Right cardiac atrium (tissue), 5 donors: ENCODE measurements around the gene YKT6. TPM values are rescaled to one million over a fixed set of nuclear protein-coding genes. Genes with fewer than 3 reads are reported as not detected.

ENCODE experiments used
- ATAC-seq, 2 donors: fragments of 200-7000 bp; cut with Tn5 transposase; one replicate each; pipeline versions ENCODE4 v1.8.0 to v1.9.1; 2020; ENCODE audit warnings: moderate library complexity in 2 of 2, mild to moderate bottlenecking in 1 of 2
- DNase-seq, 3 donors: peaks; one replicate each; pipeline ENCODE4 v3.0.0-alpha.2; 2020
- H3K27ac ChIP-seq: one replicate; pipeline ENCODE4 v1.5.1; 2013; ENCODE audit warnings: mild to moderate bottlenecking, low read length, control low read depth, moderate library complexity
- H3K27me3 ChIP-seq: one replicate; pipeline ENCODE4 v1.6.1; 2013; ENCODE audit not compliant: control insufficient read depth, insufficient read depth
- H3K4me1 ChIP-seq: one replicate; pipeline ENCODE4 v1.6.1; 2013; ENCODE audit warnings: low read length; ENCODE audit not compliant: control insufficient read depth, insufficient read depth
- H3K4me3 ChIP-seq: one replicate; pipeline ENCODE4 v1.5.1; 2013; ENCODE audit warnings: low read length, control low read depth
- H3K9me3 ChIP-seq: one replicate; pipeline ENCODE4 v1.6.1; 2013; ENCODE audit warnings: low read length; ENCODE audit not compliant: control insufficient read depth
- WGBS: extraction: QIAGEN DNeasy Blood & Tissue Kit; methylation state at CpG from one replicate; pipeline ENCODE4 v1.1.7; 2013; 5-methylcytosine and 5-hydroxymethylcytosine counted together
- intact Hi-C, 4 donors: fragments of 100-400 bp; cut with DNase I; formaldehyde crosslinking; loops; one replicate each; pipeline versions ENCODE4 v1.11.0 to v1.14.0; 2022 to 2023
- polyA plus RNA-seq: library from polyadenylated mRNA; stranded (reverse); fragments of 200-250 nt; gene quantifications from one replicate; pipeline ENCODE4 v1.2.3, GENCODE V29; 2013
- total RNA-seq, 4 donors: library from RNA; stranded (reverse); fragmentation: NEBNext Ultra II Directional; extraction: Animal tissue kit (Norgen Biotek cat#: 25700); gene quantifications; one replicate each; pipeline ENCODE4 v1.2.1, GENCODE V29; 2021
- donor health status: healthy with polysubstance abuse.
- donor health status: DM: no; HTN: yes; CAD: no.
- donor health status: DM: no; HTN: no; CAD: no.
- donor health status: DM: no; HTN: yes; CAD: no; lungs with severe emphysema.
- donor health status: DM: yes; HTN: yes; CAD: no.

YKT6 gene
- total and polyA plus RNA-seq, 5 donors = 38.8 to 63.4 (median 51.8) TPM

DNA sequence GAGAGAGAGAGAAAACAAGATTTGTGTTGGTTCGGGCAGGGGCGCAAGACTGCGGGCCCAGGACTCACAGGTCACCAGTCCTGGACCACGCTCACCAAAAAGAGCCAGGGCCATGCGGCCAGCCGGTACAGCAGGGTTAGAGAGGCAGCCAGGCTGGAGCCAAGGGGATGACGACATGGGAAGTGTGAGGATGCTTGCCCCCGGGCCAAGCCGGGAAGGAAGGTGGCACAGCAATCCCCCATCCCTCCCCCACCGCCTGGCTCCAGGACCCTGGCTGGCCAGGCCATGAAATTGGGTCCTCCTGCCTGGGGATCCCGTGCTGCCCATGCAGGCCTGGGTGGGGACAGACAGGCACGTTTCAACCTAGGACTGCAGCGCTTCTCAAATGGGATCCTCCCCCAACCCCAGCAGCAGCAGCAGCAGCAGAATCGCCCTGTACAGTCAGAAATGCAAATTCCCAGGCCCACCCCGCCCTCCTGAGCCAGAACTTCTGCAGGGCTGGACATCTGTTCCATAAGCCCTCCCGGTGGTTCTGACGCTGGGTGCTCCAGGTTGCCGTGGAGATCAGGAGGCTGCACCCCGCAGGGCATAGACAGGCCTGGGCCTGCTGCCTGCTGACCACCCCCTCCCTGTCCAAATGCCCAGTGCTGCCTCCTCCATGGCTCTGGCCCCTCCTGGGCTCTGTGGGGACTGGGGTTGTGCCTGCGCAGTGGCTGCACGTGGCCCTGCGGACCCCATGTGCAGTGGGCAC is 35.0 kb downstream of the YKT6 start:
- Histone ChIP-seq H3K27ac (no peak overlapping the region), H3K9me3 (no peaks in the 10 kb centered on the region), H3K27me3 (no peaks in the 10 kb centered on the region), H3K4me3 (no peak overlapping the region), H3K4me1 (no peaks in the 10 kb centered on the region)
- DNase-seq = no peak
- intact Hi-C loops = loop anchor here in 1 of 4 donors (10.0 kb wide), 1 partner anchor 239 kb away; no protein-coding TSS in a partner anchor
- no peak for ATAC-seq
- WGBS = 63% methylated on average over 22 of the region's 22 CpGs

DNA sequence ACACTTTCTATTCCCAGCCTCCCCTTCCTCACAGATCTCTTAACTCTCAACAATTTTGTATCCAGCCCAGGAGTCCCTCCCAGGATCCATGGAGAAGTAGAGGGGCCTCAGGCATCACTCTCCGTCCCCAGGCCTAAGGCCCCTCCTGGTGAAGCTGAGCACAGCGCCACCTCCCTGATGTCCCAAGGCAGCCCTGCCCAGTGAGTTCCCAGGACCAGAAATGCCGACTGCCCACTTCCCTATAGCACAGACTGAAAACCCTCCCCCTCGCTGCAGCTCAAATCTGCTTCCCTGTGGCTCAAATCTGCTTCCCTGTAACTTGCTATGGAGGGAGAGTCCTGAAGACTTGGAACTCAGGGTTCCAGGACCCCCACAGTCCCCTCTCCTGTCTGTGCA is 35.6 kb downstream of the YKT6 start:
- WGBS = 61% methylated on average over 4 of the region's 4 CpGs
- DNase-seq = no peak
- intact Hi-C loops = loop anchor here in 1 of 4 donors (10.0 kb wide), 1 partner anchor 238 kb away; no protein-coding TSS in a partner anchor

DNA sequence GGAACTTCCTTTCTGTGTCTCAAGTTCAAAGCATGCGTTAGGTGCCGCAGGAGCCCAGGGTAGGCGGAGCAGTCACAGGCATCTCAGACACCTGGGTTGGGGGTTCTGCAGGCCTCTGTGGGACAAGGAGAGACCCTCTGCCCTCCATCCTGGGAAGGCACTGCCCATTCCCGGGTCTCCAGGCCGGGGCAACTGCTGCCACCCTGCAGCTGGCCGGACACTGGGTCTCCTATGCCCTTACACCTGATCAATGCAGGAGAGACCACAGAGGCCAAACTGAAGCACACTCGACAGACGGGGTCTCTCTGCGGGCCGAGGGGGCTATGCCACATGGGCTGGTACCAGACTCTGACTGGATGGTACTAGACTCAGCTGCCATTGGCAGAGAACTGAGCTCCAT is 36.9 kb downstream of the YKT6 start:
- H3K4me3 ChIP-seq = no peak overlapping the region
- H3K27ac ChIP-seq = no peak overlapping the region
- 94% methylated on average over 10 of the region's 10 CpGs for WGBS
- intact Hi-C loops = loop anchor here in 1 of 4 donors (10.0 kb wide), 1 partner anchor 237 kb away; no protein-coding TSS in a partner anchor
- no peaks in the 10 kb centered on the region for H3K4me1 ChIP-seq
- no peaks in the 10 kb centered on the region for H3K27me3 ChIP-seq
- DNase-seq (no peak), ATAC-seq (no peak)
- H3K9me3 ChIP-seq = no peaks in the 10 kb centered on the region

More for the DNA sequence above, 35.6 kb downstream of the YKT6 start:
- H3K4me1 ChIP-seq = no peaks in the 10 kb centered on the region
- no peak overlapping the region for H3K4me3 ChIP-seq
- H3K27ac ChIP-seq = no peak overlapping the region
- no peaks in the 10 kb centered on the region for H3K9me3 ChIP-seq
- no peak for ATAC-seq
- H3K27me3 ChIP-seq = no peaks in the 10 kb centered on the region

DNA sequence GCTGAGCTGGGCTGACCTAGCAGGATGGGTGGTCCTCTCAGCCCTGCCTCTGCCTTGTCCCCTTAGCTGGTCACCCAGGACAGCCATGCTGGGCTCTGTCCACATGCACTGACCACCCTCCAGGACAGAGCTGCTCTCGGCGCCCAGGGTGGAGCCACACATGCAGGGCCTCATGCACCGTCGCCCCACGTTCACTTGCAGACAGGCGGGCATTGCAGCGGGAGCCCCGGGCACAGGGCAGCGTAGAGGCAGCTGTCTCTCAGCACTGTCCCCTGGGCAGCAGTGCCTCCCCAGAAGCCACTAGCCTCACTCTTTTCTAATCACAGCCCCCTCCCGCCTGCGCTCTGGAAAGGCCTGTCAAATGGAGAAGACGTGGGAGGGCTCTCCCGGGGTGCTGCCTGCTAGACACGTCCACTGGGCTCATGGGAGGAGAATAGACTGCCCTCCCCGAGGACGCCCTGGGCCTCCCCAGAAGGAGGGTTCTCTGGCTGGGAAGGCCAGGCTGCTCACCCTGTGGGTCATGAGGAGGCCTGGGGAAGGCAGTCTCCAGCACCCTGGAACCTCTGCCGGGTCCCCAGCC is 37.4 kb downstream of the YKT6 start:
- Histone ChIP-seq H3K9me3 (no peaks in the 10 kb centered on the region), H3K27ac (no peak overlapping the region), H3K27me3 (no peaks in the 10 kb centered on the region), H3K4me3 (no peak overlapping the region), H3K4me1 (no peaks in the 10 kb centered on the region)
- ATAC-seq (no peak), DNase-seq (no peak)
- intact Hi-C loops = loop anchor here in 1 of 4 donors (10.0 kb wide), 1 partner anchor 237 kb away; no protein-coding TSS in a partner anchor
- WGBS = 74% methylated on average over 17 of the region's 17 CpGs

DNA sequence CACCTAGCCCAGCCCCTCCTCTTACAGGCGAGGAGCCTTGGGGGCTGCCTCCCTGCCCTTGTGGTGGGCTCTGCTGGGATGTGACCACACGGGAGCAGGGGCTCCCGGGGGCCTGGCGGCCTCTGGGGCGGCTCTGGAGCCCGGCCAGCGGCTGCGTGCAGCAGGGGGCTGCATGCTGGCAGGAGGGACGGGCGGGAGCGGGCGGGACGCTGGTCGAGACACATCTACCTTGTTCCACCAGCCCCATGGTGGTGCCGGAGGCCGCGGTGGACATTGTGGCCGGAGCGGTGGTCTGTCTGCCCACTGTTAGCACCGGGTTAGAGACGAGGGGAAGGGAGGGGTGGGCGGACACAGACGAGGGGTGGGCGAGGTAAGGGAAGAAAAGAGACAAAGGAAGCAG is 38.6 kb downstream of the YKT6 start:
- Histone ChIP-seq H3K27ac (no peak overlapping the region), H3K4me1 (no peaks in the 10 kb centered on the region), H3K4me3 (no peak overlapping the region), H3K9me3 (no peaks in the 10 kb centered on the region), H3K27me3 (no peaks in the 10 kb centered on the region)
- ATAC-seq (no peak), DNase-seq (no peak)
- 78% methylated on average over 24 of the region's 24 CpGs for WGBS
- intact Hi-C loops = loop anchor here in 1 of 4 donors (10.0 kb wide), 1 partner anchor 235 kb away; no protein-coding TSS in a partner anchor

DNA sequence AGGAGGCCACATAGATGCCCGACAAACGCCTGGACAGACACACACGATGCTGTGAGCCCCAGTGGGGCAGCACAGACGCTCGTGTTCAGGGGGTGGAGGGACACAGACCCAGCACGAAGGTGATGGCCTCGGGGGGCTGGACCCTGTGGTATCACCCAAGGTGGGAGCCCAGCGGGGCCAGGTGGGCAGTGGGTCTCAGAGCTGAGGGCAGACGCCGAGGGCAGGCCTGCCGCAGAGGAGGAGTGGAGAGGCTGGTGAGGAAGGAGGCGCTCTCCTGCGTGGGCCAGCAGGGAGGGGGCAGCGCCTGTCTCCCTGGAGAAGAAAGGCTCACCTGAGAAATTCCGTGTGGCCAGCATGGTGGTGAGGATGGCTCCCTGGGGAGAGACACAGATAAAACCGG is 39.6 kb downstream of the YKT6 start:
- intact Hi-C loops = loop anchor here in 3 of 4 donors (2.0 to 10.0 kb wide), 6 partner anchors 67 to 324 kb away; no protein-coding TSS in a partner anchor
- H3K27ac ChIP-seq = no peak overlapping the region
- no peaks in the 10 kb centered on the region for H3K4me1 ChIP-seq
- 79% methylated on average over 16 of the region's 16 CpGs for WGBS
- ATAC-seq (no peak), DNase-seq (no peak)
- no peak overlapping the region for H3K4me3 ChIP-seq
- no peaks in the 10 kb centered on the region for H3K9me3 ChIP-seq
- H3K27me3 ChIP-seq = no peaks in the 10 kb centered on the region

DNA sequence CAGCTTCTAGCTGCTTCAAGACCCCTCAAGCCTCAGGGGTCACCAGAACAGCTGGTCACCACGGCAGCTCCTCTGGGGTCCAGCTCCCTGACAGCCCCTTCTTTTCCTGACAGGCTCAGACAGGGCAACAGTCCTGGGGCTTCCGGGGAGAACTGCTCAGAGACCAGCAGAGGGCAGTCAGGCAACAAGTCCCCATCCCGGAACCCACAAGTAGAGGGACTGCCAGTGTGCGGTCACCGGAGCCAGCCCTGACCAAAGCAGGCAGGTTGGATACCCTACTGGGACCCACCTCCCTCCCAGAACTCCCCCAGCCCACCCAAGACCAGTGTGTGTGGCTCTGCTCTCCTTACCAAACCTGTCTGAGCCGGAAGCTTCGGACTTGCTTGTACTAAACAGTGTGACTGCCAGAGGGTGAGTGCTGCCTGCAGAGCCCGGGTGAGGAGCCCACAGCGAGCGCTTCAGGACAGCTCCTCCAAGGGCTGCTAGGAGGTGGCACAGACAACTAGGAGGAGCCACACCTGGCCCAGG is 40.3 kb downstream of the YKT6 start:
- ATAC-seq (peak; percentile 80 to 86), DNase-seq (peak; percentile 78 to 88 (median 87))
- Histone ChIP-seq H3K27ac (no peak overlapping the region), H3K27me3 (no peaks in the 10 kb centered on the region), H3K4me1 (no peaks in the 10 kb centered on the region), H3K4me3 (no peak overlapping the region), H3K9me3 (no peaks in the 10 kb centered on the region)
- WGBS = 26% methylated on average over 10 of the region's 10 CpGs
- intact Hi-C loops = loop anchor here in 3 of 4 donors (2.0 to 10.0 kb wide), 6 partner anchors 66 to 324 kb away; no protein-coding TSS in a partner anchor

DNA sequence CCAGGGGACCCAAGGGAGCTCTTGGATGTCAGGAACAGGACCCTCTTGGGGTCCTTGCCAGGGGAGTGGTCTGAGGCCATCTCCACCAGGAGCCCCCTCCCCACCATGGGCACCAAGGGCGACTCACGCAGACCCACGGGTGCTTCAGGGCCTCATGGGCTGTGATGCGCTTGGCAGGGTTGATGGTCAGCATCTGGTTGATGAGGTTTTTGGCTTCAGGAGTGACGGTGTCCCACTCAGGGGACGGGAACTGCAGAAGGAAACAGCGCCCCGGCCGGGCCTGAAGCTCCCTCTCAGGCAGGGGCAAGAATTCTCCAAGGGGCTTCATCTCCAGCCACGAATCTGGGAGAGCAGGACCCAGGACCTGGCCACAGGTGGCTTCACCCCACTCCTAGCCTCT is 41.3 kb downstream of the YKT6 start:
- H3K27ac ChIP-seq = no peak overlapping the region
- intact Hi-C loops = loop anchor here in 3 of 4 donors (5.0 to 10.0 kb wide), 5 partner anchors 65 to 323 kb away; no protein-coding TSS in a partner anchor

DNA sequence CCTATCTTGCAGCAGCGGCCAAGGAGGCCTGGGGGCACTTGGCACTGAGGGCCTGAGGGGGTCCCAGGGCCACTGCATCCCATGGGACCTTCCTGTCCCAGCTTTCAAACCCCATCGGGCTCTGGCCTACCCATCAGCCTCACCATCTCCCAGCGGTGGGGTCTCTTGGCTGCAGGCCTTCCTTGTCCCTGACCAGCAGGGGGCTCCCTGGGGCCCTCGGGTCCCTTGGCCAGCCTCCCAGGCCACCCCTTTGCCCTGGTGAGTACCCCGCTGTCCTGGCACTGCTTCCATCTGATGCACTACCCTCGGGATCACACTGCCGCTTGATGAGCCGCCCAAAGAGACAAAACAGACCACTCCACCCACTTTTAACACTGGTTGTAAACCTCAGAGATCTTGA is 43.5 kb downstream of the YKT6 start:
- H3K9me3 ChIP-seq = no peaks in the 10 kb centered on the region
- H3K4me3 ChIP-seq = no peak overlapping the region
- peak in 1 of 3 donors; percentile 66 for DNase-seq
- ATAC-seq = no peak
- no peak overlapping the region for H3K27ac ChIP-seq
- no peaks in the 10 kb centered on the region for H3K27me3 ChIP-seq
- intact Hi-C loops = loop anchor here in 3 of 4 donors (5.0 to 10.0 kb wide), 5 partner anchors 63 to 321 kb away; no protein-coding TSS in a partner anchor
- 44% methylated on average over 8 of the region's 8 CpGs for WGBS
- no peaks in the 10 kb centered on the region for H3K4me1 ChIP-seq

More for the DNA sequence above, 41.3 kb downstream of the YKT6 start:
- Histone ChIP-seq H3K9me3 (no peaks in the 10 kb centered on the region), H3K27me3 (no peaks in the 10 kb centered on the region), H3K4me3 (no peak overlapping the region), H3K4me1 (no peaks in the 10 kb centered on the region)
- DNase-seq = peak in 1 of 3 donors; percentile 33
- 85% methylated on average over 10 of the region's 10 CpGs for WGBS
- no peak for ATAC-seq

DNA sequence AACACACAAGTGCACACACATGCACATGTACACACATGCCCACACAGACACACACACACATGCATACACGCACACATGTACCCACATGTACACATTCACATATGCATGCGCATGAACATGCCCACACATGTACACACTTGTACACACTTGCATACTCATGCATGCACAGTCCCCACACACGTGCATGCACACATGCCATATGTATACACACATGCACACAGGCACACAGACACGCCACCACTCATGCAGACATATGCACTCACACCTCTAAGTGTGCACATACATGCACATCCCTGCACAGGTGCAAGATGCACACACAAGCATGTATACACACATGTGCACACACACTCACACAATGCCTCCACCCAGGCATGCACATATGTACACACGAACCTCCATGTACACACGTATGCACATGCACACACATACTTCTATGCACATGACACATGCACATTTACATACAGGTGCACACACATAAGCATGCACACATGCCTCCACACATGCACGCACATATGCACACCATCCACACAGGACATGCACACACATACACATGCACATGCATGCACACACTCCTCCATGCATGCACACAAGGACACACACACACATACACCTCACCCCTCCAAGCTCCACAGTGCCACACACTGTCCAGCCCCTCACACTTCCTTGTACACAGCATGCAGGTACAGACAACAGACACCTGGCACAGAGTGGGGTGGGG is 45.8 kb downstream of the YKT6 start:
- intact Hi-C loops = loop anchor here in 1 of 4 donors (10.0 kb wide), 2 partner anchors 228 to 318 kb away; no protein-coding TSS in a partner anchor

More for the DNA sequence above, 45.8 kb downstream of the YKT6 start:
- H3K4me1 ChIP-seq = no peaks in the 10 kb centered on the region
- no peak overlapping the region for H3K4me3 ChIP-seq
- DNase-seq = peak in 1 of 3 donors; percentile 26
- no peak overlapping the region for H3K27ac ChIP-seq
- ATAC-seq = no peak
- WGBS = 94% methylated on average over 7 of the region's 7 CpGs
- no peaks in the 10 kb centered on the region for H3K27me3 ChIP-seq
- H3K9me3 ChIP-seq = no peaks in the 10 kb centered on the region
